ENCODE measurements around the gene ATG13. TPM values are rescaled to one million over a fixed set of nuclear protein-coding genes. Genes with fewer than 3 reads are reported as not detected.

ATG13 gene
- polyA plus RNA-seq, 3 donors = 60.8 to 79.8 (median 70.3) TPM

GRCh38 chr11:46722566-46723358, 105.4 kb downstream of the ATG13 start:
- no peak for DNase-seq

- no peak for DNase-seq
These were observed 106.0 kb downstream of the ATG13 start for GRCh38 chr11:46723359-46723680.

- no peak for DNase-seq
These were observed 106.7 kb downstream of the ATG13 start for GRCh38 chr11:46724088-46724487.

Other genes starting within 250 kb of the ATG13 start
- 1,000 to 10,000 TPM in 1 of 3 donors, 100 to 1,000 TPM in 2; 768 to 1,134 (median 903) TPM for gene MDK, start 235.9 kb upstream of the ATG13 start, polyA plus RNA-seq (ENCODE audit: insufficient read length in 3 of 3)
- gene CHRM4, start 225.8 kb upstream of the ATG13 start, polyA plus RNA-seq (ENCODE audit: insufficient read length in 3 of 3) = under 1 TPM; 0.16 to 0.34 (median 0.28) TPM
- gene AMBRA1, start 23.5 kb upstream of the ATG13 start, polyA plus RNA-seq (ENCODE audit: insufficient read length in 3 of 3) = 10 to 100 TPM; 26.6 to 27.4 (median 27.1) TPM
- gene HARBI1, start 326 bp upstream of the ATG13 start, polyA plus RNA-seq (ENCODE audit: insufficient read length in 3 of 3) = 1 to 10 TPM; 4.2 to 5.6 (median 4.3) TPM
- 10 to 100 TPM; 54.1 to 69.0 (median 61.0) TPM for gene ARHGAP1, start 83.1 kb downstream of the ATG13 start, polyA plus RNA-seq (ENCODE audit: insufficient read length in 3 of 3)
- gene ZNF408, start 83.5 kb downstream of the ATG13 start, polyA plus RNA-seq (ENCODE audit: insufficient read length in 3 of 3) = 10 to 100 TPM; 10.3 to 15.0 (median 12.5) TPM
- under 1 TPM; 0.13 to 0.62 (median 0.60) TPM for gene F2, start 101.7 kb downstream of the ATG13 start, polyA plus RNA-seq (ENCODE audit: insufficient read length in 3 of 3)
- gene CKAP5, start 228.7 kb downstream of the ATG13 start, polyA plus RNA-seq (ENCODE audit: insufficient read length in 3 of 3) = 100 to 1,000 TPM in 1 of 3 donors, 10 to 100 TPM in 2; 90.8 to 104 (median 93.8) TPM